Fibroblast of lung (primary cell): ENCODE results near the gene PPP1R9B. TPM values are rescaled to one million over a fixed set of nuclear protein-coding genes. Genes with fewer than 3 reads are reported as not detected.
A peak's percentile ranks its signal among the peaks of the same experiment; 100 is the strongest.

Experiments
- DNase-seq, 2 donors: peaks; one replicate each; pipeline versions ENCODE4 v3.0.0 to v3.0.0-alpha.2; 2010; ENCODE audit warnings: low read depth in 2 of 2
- H2AFZ ChIP-seq: 2 replicates; pipeline ENCODE4 v1.5.1; 2012; ENCODE audit warnings: low read length, control low read depth, inconsistent platforms
- H3K27ac ChIP-seq: 2 replicates; pipeline ENCODE4 v1.5.1; 2011; ENCODE audit warnings: low read length, control low read depth; ENCODE audit not compliant: insufficient read depth
- H3K27me3 ChIP-seq: 2 replicates; pipeline ENCODE4 v1.5.1; 2011; ENCODE audit warnings: mild to moderate bottlenecking, low read length; ENCODE audit not compliant: control insufficient read depth, insufficient read depth
- H3K36me3 ChIP-seq: 2 replicates; pipeline ENCODE4 v1.5.1; 2011; ENCODE audit warnings: low read length; ENCODE audit not compliant: control insufficient read depth, insufficient read depth
- H3K4me1 ChIP-seq: 2 replicates; pipeline ENCODE4 v1.5.1; 2011; ENCODE audit warnings: low read length; ENCODE audit not compliant: control insufficient read depth, insufficient read depth; ENCODE audit errors: extremely low read depth
- H3K4me2 ChIP-seq: 2 replicates; pipeline ENCODE4 v1.5.1; 2011; ENCODE audit warnings: low read length, control low read depth; ENCODE audit not compliant: insufficient read depth; ENCODE audit errors: extremely low read depth
- H3K4me3 ChIP-seq, 4 experiments: fragments of 200-600 bp in 1 of 4; sonication (generic) in 1 of 4; replicated peaks in 1 of 4; 2 replicates each; pipeline ENCODE4 v1.5.1; 2011 to 2016; ENCODE audit warnings: low read length in 4 of 4, low read depth in 3 of 4, mild to moderate bottlenecking in 3 of 4, control low read depth in 2 of 4, inconsistent platforms in 1 of 4, mixed read lengths in 1 of 4; ENCODE audit not compliant: insufficient read depth in 1 of 4; ENCODE audit errors: control extremely low read depth in 1 of 4
- H3K79me2 ChIP-seq: 2 replicates; pipeline ENCODE4 v1.5.1; 2012; ENCODE audit warnings: mild to moderate bottlenecking, low read length, inconsistent platforms; ENCODE audit not compliant: control insufficient read depth, insufficient read depth
- H3K9ac ChIP-seq: 2 replicates; pipeline ENCODE4 v1.5.1; 2011; ENCODE audit warnings: mild to moderate bottlenecking, low read length, control low read depth; ENCODE audit not compliant: insufficient read depth
- H3K9me3 ChIP-seq: 2 replicates; pipeline ENCODE4 v1.5.1; 2012; ENCODE audit warnings: low read depth, low read length; ENCODE audit not compliant: control insufficient read depth, insufficient read depth
- H4K20me1 ChIP-seq: 2 replicates; pipeline ENCODE4 v1.5.1; 2011; ENCODE audit warnings: low read length; ENCODE audit not compliant: control insufficient read depth, insufficient read depth; ENCODE audit errors: extremely low read depth
- CTCF ChIP-seq, 2 donors: IDR thresholded peaks in 1 of 2; conservative IDR thresholded peaks in 1 of 2; 1 replicate in 1 of 2; 2 replicates in 1 of 2; pipeline ENCODE4 v1.5.1; 2011 to 2012; ENCODE audit warnings: low read length in 2 of 2, control low read depth in 1 of 2, inconsistent platforms in 1 of 2, low read depth in 1 of 2, mild to moderate bottlenecking in 1 of 2
- EZH2 ChIP-seq: IDR thresholded peaks from 2 replicates; pipeline ENCODE4 v1.5.1; 2012; ENCODE audit warnings: low read length, control low read depth, mild to moderate bottlenecking; ENCODE audit errors: missing control alignments
- polyA plus RNA-seq, 2 donors: library from polyadenylated mRNA; depleted of rRNA in 1 of 2; stranded (reverse) in 1 of 2; unstranded in 1 of 2; fragments of >200 nt; gene quantifications; 2 replicates each; pipeline ENCODE4 v1.2.1, GENCODE V29; 2011 to 2012; ENCODE audit warnings: missing spikeins in 1 of 2
- total RNA-seq: library from RNA; depleted of rRNA; stranded (reverse); fragments of >200 nt; gene quantifications from 2 replicates; pipeline ENCODE4 v1.2.1, GENCODE V29; 2014

The PPP1R9B gene
- total and polyA plus RNA-seq, 2 donors (not counting 1 experiment from before 2014, with no cell fraction given): 22.1 to 41.5 TPM

GRCh38 chr17:50173335-50173941 is 23.0 kb upstream of the PPP1R9B start:
- peaks cover 2% of the 10 kb centered on the region for H3K36me3 ChIP-seq
- H4K20me1 ChIP-seq: no peaks in the 10 kb centered on the region
- H3K4me2 ChIP-seq: peak overlapping the region; percentile 72
- H3K79me2 ChIP-seq: no peaks in the 10 kb centered on the region
- H3K4me1 ChIP-seq: peaks cover 32% of the 10 kb centered on the region
- no peak overlapping the region for H2AFZ ChIP-seq
- H3K4me3 ChIP-seq: peak overlapping the region in 1 of 4 experiments; percentile 25
- peak overlapping the region; percentile 64 for H3K9ac ChIP-seq
- no peaks in the 10 kb centered on the region for H3K9me3 ChIP-seq
- H3K27ac ChIP-seq: peak overlapping the region; percentile 96
- peak; percentile 91 to 93 for DNase-seq
- no peaks in the 10 kb centered on the region for H3K27me3 ChIP-seq
- TF ChIP-seq EZH2 (no peak), CTCF (conservative IDR thresholded peaks at IDR 0.05 in 1 of 2, IDR thresholded peaks at IDR 0.05 in 1 of 2; ENCODE audit: low read depth in 1 of 2, low read length in 2 of 2) (no peak)

GRCh38 chr17:50172936-50173334 is 22.5 kb upstream of the PPP1R9B start:
- Histone ChIP-seq H3K9me3 (no peaks in the 10 kb centered on the region), H3K79me2 (no peaks in the 10 kb centered on the region), H3K4me2 (peak overlapping the region; percentile 72), H2AFZ (no peak overlapping the region), H3K4me3 (no peak overlapping the region), H4K20me1 (no peaks in the 10 kb centered on the region), H3K27me3 (no peaks in the 10 kb centered on the region), H3K9ac (peak overlapping the region; percentile 64), H3K36me3 (peaks cover 2% of the 10 kb centered on the region), H3K27ac (peak overlapping the region; percentile 96), H3K4me1 (peaks cover 28% of the 10 kb centered on the region)
- DNase-seq: no peak
- TF ChIP-seq CTCF (conservative IDR thresholded peaks at IDR 0.05 in 1 of 2, IDR thresholded peaks at IDR 0.05 in 1 of 2; ENCODE audit: low read depth in 1 of 2, low read length in 2 of 2) (no peak), EZH2 (no peak)

- H3K9me3 ChIP-seq: no peaks in the 10 kb centered on the region
- peaks cover 2% of the 10 kb centered on the region for H3K36me3 ChIP-seq
- no peak overlapping the region for H3K4me3 ChIP-seq
- no peaks in the 10 kb centered on the region for H4K20me1 ChIP-seq
- H3K27me3 ChIP-seq: no peaks in the 10 kb centered on the region
- H2AFZ ChIP-seq: no peak overlapping the region
- H3K4me2 ChIP-seq: no peak overlapping the region
- no peaks in the 10 kb centered on the region for H3K79me2 ChIP-seq
- no peak overlapping the region for H3K9ac ChIP-seq
- H3K4me1 ChIP-seq: peaks cover 22% of the 10 kb centered on the region
- no peak for TF ChIP-seq EZH2
- TF ChIP-seq CTCF (conservative IDR thresholded peaks at IDR 0.05 in 1 of 2, IDR thresholded peaks at IDR 0.05 in 1 of 2; ENCODE audit: low read depth in 1 of 2, low read length in 2 of 2): no peak
- no peak overlapping the region for H3K27ac ChIP-seq
- no peak for DNase-seq
These were observed 21.7 kb upstream of the PPP1R9B start for GRCh38 chr17:50172130-50172529.
